Measurements from ENCODE around the gene ADAMTS14. TPM values are rescaled to one million over a fixed set of nuclear protein-coding genes. Genes with fewer than 3 reads are reported as not detected.

The ADAMTS14 gene
- total RNA-seq, 2 donors from 2014 or later = 0.11 to 0.16 TPM

Other genes with a start within 250 kb of the ADAMTS14 start
- not detected for gene NODAL, start 230.8 kb upstream of the ADAMTS14 start, total RNA-seq
- 1 to 10 TPM in 1 of 2 donors, under 1 TPM in 1; 0.20 to 4.8 TPM for gene PALD1, start 193.7 kb upstream of the ADAMTS14 start, total RNA-seq
- 10 to 100 TPM; 30.9 to 35.7 TPM for gene PRF1, start 69.8 kb upstream of the ADAMTS14 start, total RNA-seq
- not detected for gene TBATA, start 112.9 kb downstream of the ADAMTS14 start, total RNA-seq
- 10 to 100 TPM; 21.8 to 23.9 TPM for gene SGPL1, start 143.4 kb downstream of the ADAMTS14 start, total RNA-seq
- 10 to 100 TPM; 22.3 to 52.5 TPM for gene PCBD1, start 216.1 kb downstream of the ADAMTS14 start, total RNA-seq

Measured in activated naive CD4-positive, alpha-beta T cell treated with anti-CD3 and anti-CD28 coated beads, Interleukin-2, amount 50 U/mL, for 72 hours (primary cell).